HepG2 (cell line): ENCODE results near the gene ATP2B2. TPM values are rescaled to one million over a fixed set of nuclear protein-coding genes. Genes with fewer than 3 reads are reported as not detected.

Experiments used
- ARNT ChIP-seq: fragments of 450-650 bp; IDR thresholded peaks from 2 replicates; pipeline ENCODE4 v1.6.1; 2017
- CBX1 ChIP-seq: IDR thresholded peaks from one replicate; pipeline ENCODE4 v1.6.1; 2016; ENCODE audit warnings: antibody characterized with exemption, low read depth
- EEA1 ChIP-seq: sonication (generic); formaldehyde crosslinking; IDR thresholded peaks from 2 replicates; pipeline ENCODE4 v1.5.1; 2020; ENCODE audit warnings: mild to moderate bottlenecking, missing genetic modification reagents, borderline replicate concordance
- GTF3A ChIP-seq: sonication (generic); formaldehyde crosslinking; conservative IDR thresholded peaks from 2 replicates; pipeline ENCODE4 v1.4.0; 2020; ENCODE audit warnings: mild to moderate bottlenecking, missing genetic modification reagents
- IKZF5 ChIP-seq: IDR thresholded peaks from 2 replicates; pipeline ENCODE4 v1.6.1; 2018; ENCODE audit warnings: missing genetic modification reagents, mild to moderate bottlenecking, missing compliant biosample characterization
- KAT7 ChIP-seq: IDR thresholded peaks from 2 replicates; pipeline ENCODE4 v1.6.1; 2018; ENCODE audit warnings: borderline replicate concordance, missing compliant biosample characterization
- POLR2G ChIP-seq: fragments of 200-400 bp; formaldehyde crosslinking; IDR thresholded peaks from 2 replicates; pipeline ENCODE4 v1.6.1; 2018; ENCODE audit warnings: mild to moderate bottlenecking, low read depth, low read length, moderate library complexity
- PRMT3 ChIP-seq: sonication (generic); formaldehyde crosslinking; IDR thresholded peaks from 2 replicates; pipeline ENCODE4 v1.8.1; 2022; ENCODE audit warnings: low read depth, mild to moderate bottlenecking, moderate library complexity, missing genetic modification reagents, borderline replicate concordance
- RXRA ChIP-seq: sonication (generic); formaldehyde crosslinking; IDR thresholded peaks from 2 replicates; pipeline ENCODE4 v1.5.1; 2020; ENCODE audit warnings: missing genetic modification reagents
- SOX6 ChIP-seq, 2 experiments: fragments of 450-650 bp in 1 of 2; sonication (generic) in 1 of 2; formaldehyde crosslinking in 1 of 2; IDR thresholded peaks; 2 replicates each; pipeline versions ENCODE4 v1.4.0 to v1.6.1; 2017 to 2020; ENCODE audit warnings: antibody characterized with exemption in 1 of 2, mild to moderate bottlenecking in 1 of 2, missing genetic modification reagents in 1 of 2
- SRSF9 ChIP-seq: fragments of 200-400 bp; formaldehyde crosslinking; IDR thresholded peaks from 2 replicates; pipeline ENCODE4 v1.6.1; 2018; ENCODE audit warnings: borderline replicate concordance, mild to moderate bottlenecking, low read depth, low read length; ENCODE audit not compliant: insufficient read depth, poor library complexity, severe bottlenecking
- USF2 ChIP-seq, 2 experiments: sonication (generic) in 1 of 2; formaldehyde crosslinking in 1 of 2; IDR thresholded peaks; 2 replicates each; pipeline versions ENCODE4 v1.5.1 to v1.6.1; 2011 to 2020; ENCODE audit warnings: borderline replicate concordance in 1 of 2, low read depth in 1 of 2, low read length in 1 of 2, mild to moderate bottlenecking in 1 of 2, missing genetic modification reagents in 1 of 2, moderate library complexity in 1 of 2
- ZBTB43 ChIP-seq: sonication (generic); formaldehyde crosslinking; conservative IDR thresholded peaks from 2 replicates; pipeline ENCODE4 v1.4.0; 2020; ENCODE audit warnings: missing genetic modification reagents
- ZNF281 ChIP-seq: sonication (generic); formaldehyde crosslinking; IDR thresholded peaks from 2 replicates; pipeline ENCODE4 v1.4.0; 2020; ENCODE audit warnings: missing genetic modification reagents, borderline replicate concordance
- ZNF333 ChIP-seq: sonication (generic); formaldehyde crosslinking; IDR thresholded peaks from 2 replicates; pipeline ENCODE4 v1.4.0; 2020; ENCODE audit warnings: mild to moderate bottlenecking, missing genetic modification reagents, borderline replicate concordance
- ZNF572 ChIP-seq: sonication (generic); formaldehyde crosslinking; IDR thresholded peaks from 2 replicates; pipeline ENCODE4 v1.5.1; 2020; ENCODE audit warnings: mild to moderate bottlenecking, missing genetic modification reagents
- ZNF841 ChIP-seq: sonication (generic); formaldehyde crosslinking; IDR thresholded peaks from 2 replicates; pipeline ENCODE4 v1.8.1; 2023; ENCODE audit warnings: missing genetic modification reagents, borderline replicate concordance
- ZSCAN29 ChIP-seq: sonication (generic); formaldehyde crosslinking; conservative IDR thresholded peaks from 2 replicates; pipeline ENCODE4 v1.4.0; 2020; ENCODE audit warnings: mild to moderate bottlenecking, missing genetic modification reagents
- polyA plus RNA-seq, 8 experiments: library from polyadenylated mRNA; depleted of rRNA in 3 of 8; stranded (reverse) in 7 of 8; unstranded in 1 of 8; fragments of >200 nt; fragmentation: Illumina TruSeq in 4 of 8; extraction: Trizol in 4 of 8; gene quantifications; 2 replicates each; pipeline versions ENCODE4 v1.2.1 to v1.2.3, GENCODE V29; 2011 to 2016; ENCODE audit warnings: low read depth in 4 of 8, missing spikeins in 1 of 8, mixed read lengths in 1 of 8; ENCODE audit not compliant: insufficient read depth in 1 of 8
- total RNA-seq, 5 experiments: library from RNA; depleted of rRNA; stranded (reverse); fragments of >200 nt; fragmentation: Illumina TruSeq; extraction: Trizol; gene quantifications; 2 replicates each; pipeline ENCODE4 v1.2.3, GENCODE V29; 2016; ENCODE audit warnings: low read depth in 1 of 5

The ATP2B2 gene
- total and polyA plus RNA-seq, 2 of the 13 experiments (the other 11 are each of a cell fraction or from before 2014, with no cell fraction given), result 1.5 to 2.3 TPM

GRCh38 chr3:10495003-10495402, 10.4 kb downstream of the ATP2B2 start (continued):
- TF ChIP-seq USF2 (IDR thresholded peaks at IDR 0.05; ENCODE audit: low read depth, low read length) (no peak), USF2 (CRISPR knock-in tag; IDR thresholded peaks at IDR 0.05; ENCODE audit: borderline replicate concordance) (0 out of 2 replicates have a peak, but pooled peaks have one; percentile 32), KAT7 (CRISPR knock-in tag) (no peak), ZNF333 (no peak), IKZF5 (CRISPR knock-in tag) (peak; percentile 29; the same call in 1 of the 2 replicates), ZNF281 (CRISPR knock-in tag) (peak; percentile 84; the same call in 1 of the 2 replicates), SOX6 (IDR thresholded peaks at IDR 0.05) (no peak), SOX6 (CRISPR knock-in tag; IDR thresholded peaks at IDR 0.05) (peak; percentile 49; the same call in 1 of the 2 replicates), EEA1 (CRISPR knock-in tag) (no peak), ARNT (no peak), PRMT3 (CRISPR knock-in tag) (no peak), GTF3A (CRISPR knock-in tag) (no peak), CBX1 (no peak), SRSF9 (no peak), POLR2G (no peak), ZSCAN29 (no peak), ZNF572 (CRISPR knock-in tag) (no peak), RXRA (CRISPR knock-in tag) (peak; percentile 24; the same call in 1 of the 2 replicates), ZNF841 (CRISPR knock-in tag) (no peak), ZBTB43 (CRISPR knock-in tag) (no peak)
